GM10248 (cell line): ENCODE results near the gene IL32.

Experiments
- CTCF ChIA-PET: fragments of 300-600 bp; sonication (Branson Sonifier 250); formaldehyde crosslinking; extraction: SDS; loops from one replicate; lab custom pipeline; 2021; ENCODE audit warnings: antibody characterized with exemption; lab: Yijun Ruan, JAX
- POLR2A ChIA-PET: fragments of 350-650 bp; sonication (Branson Sonifier 250); formaldehyde crosslinking; extraction: SDS; loops from one replicate; lab custom pipeline; 2020; ENCODE audit warnings: antibody characterized with exemption; lab: Yijun Ruan, JAX
- DNase-seq: peaks from one replicate; pipeline ENCODE4 v3.0.0; 2012; ENCODE audit errors: extremely low spot score
- TF ChIP-seq, protein P1 (sequence below): IDR thresholded peaks from 2 replicates; pipeline ENCODE4 v1.5.1; 2012; ENCODE audit warnings: mild to moderate bottlenecking, low read depth; ENCODE audit errors: extremely low read depth, missing control alignments, control extremely low read depth

Gene IL32, protein sequence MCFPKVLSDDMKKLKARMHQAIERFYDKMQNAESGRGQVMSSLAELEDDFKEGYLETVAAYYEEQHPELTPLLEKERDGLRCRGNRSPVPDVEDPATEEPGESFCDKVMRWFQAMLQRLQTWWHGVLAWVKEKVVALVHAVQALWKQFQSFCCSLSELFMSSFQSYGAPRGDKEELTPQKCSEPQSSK

DNA sequence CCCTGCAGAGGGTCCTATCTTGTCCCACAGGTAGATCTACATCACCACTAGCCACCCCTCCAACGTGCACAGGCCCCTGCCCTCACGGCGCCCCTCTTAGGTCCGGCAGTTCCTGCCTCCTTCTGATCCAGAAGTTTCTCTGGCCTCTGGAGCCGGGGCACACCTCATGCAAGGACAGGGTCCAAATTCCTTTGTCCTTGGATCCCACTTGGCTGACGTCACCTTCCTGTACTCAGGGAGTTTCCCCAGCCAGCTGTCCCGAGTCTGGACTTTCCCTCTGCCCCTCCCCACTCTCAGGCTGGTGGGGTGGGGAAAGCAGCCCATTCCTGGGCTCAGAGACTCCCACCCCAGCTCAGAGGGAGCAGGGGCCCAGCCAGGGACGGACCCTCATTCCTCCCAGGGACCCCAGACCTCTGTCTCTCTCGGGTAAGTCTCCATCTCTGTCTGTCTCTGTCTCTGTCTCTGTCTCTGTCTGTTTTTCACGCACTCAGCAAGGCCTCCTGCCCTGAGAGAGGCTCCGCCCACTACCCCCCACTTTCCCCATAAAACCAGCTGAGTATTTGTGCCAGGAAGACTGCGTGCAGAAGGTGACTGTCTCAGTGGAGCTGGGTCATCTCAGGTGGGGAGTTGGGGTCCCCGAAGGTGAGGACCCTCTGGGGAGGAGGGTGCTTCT lies at the start of gene IL32:
IL32 (plus strand) TSS at position 572 of the 673 bp plus-strand sequence. CDS start 172 bp downstream, outside the sequence.
- ChIA-PET POLR2A (no interaction called here), CTCF (interaction anchor here (0.9 to 5.8 kb wide), 7 partner anchors 11 to 85 kb away, joined by 3 to 43 read pairs (median 4); no protein-coding TSS in a partner anchor)
- peak; percentile 72 for DNase-seq
- TF ChIP-seq, protein P1, sequence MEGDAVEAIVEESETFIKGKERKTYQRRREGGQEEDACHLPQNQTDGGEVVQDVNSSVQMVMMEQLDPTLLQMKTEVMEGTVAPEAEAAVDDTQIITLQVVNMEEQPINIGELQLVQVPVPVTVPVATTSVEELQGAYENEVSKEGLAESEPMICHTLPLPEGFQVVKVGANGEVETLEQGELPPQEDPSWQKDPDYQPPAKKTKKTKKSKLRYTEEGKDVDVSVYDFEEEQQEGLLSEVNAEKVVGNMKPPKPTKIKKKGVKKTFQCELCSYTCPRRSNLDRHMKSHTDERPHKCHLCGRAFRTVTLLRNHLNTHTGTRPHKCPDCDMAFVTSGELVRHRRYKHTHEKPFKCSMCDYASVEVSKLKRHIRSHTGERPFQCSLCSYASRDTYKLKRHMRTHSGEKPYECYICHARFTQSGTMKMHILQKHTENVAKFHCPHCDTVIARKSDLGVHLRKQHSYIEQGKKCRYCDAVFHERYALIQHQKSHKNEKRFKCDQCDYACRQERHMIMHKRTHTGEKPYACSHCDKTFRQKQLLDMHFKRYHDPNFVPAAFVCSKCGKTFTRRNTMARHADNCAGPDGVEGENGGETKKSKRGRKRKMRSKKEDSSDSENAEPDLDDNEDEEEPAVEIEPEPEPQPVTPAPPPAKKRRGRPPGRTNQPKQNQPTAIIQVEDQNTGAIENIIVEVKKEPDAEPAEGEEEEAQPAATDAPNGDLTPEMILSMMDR = no peak

DNA sequence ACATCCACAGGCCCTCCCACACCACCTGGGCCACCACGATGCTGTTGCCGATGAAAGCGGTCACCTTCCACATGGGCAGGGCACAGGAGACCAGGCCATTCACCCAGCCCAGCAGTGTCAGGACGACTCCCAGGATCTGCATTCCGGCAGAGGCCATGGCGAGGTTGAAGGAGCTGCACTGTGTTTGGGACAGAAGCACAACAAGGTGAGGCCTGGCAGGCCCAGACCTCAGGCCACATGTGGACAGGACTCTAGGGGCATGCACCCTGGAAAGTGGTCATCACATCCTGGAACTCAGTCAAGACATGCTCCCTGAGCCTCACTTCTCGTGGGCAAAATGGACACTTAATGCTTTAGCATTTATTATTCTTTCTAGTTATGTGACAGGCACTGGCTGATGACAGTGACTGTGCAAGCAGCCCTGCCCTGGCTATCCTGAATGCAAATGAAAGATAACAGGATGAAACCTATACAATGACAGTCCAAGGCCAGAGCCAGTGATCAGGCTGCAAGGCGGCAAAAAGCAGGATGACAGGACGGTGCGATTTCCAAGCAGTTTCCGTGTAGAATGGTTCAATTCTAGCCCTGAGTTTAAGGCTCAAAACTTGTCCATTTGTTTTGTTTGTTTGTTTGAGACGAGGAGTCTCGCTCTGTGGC lies 49.4 kb upstream of the IL32 start:
- TF ChIP-seq, protein P1 = no peak
- ChIA-PET CTCF (no interaction called here), POLR2A (no interaction called here)
- DNase-seq = no peak

- ChIA-PET CTCF (interaction anchor here (1.1 to 3.3 kb wide), 2 partner anchors 11 to 14 kb away, joined by 3 to 16 read pairs; no protein-coding TSS in a partner anchor), POLR2A (no interaction called here)
- TF ChIP-seq, protein P1 = no peak
- no peak for DNase-seq
Observed at GRCh38 chr16:3017344-3017743, 48.1 kb upstream of the IL32 start.

- DNase-seq = no peak
- ChIA-PET POLR2A (no interaction called here), CTCF (interaction anchor here (1.1 to 15.9 kb wide), 5 partner anchors 10 to 112 kb away, joined by 3 to 231 read pairs (median 16); no protein-coding TSS in a partner anchor)
- TF ChIP-seq, protein P1 = peak; percentile 21
Observed at GRCh38 chr16:3017794-3018506, 47.5 kb upstream of the IL32 start, which contains the start of gene CLDN6. Gene CLDN6 (minus strand): TSS chr16:3018183. CDS start chr16:3016021, 2,162 bp downstream.

DNA sequence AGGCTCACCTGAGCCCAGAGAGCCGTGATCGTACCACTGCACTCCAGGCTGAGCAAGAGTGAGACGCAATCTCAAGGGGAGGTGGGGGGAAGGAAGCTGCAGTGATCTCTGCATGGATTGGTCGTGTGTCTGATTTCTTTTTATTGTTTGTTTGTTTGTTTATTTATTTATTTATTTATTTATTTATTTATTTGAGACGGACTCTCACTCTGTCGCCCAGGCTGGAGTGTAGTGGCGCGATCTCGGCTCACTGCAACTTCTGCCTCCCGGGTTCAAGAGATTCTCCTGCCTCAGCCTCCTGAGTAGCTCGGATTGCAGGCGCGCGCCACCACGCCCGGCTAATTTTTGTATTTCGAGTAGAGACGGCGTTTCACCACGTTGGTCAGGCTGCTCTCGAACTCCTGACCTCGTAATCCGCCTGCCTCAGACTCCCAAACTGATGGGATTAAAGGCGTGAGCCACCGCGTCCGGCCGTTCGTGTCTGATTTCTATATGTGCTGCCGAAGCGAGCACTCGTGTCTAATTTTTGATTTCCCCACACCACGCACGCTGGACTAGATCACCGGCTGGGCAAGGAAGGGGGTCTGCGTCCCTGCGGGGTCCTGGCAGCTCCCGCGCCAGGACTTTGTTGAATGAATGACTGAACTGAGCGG lies 45.7 kb upstream of the IL32 start:
- no peak for DNase-seq
- ChIA-PET CTCF (interaction anchor here (1.1 to 15.9 kb wide), 7 partner anchors 8 to 93 kb away, joined by 3 to 231 read pairs (median 4); no protein-coding TSS in a partner anchor), POLR2A (interaction anchor here (0.6 to 1.2 kb wide), 2 partner anchors 29 to 74 kb away, joined by 3 read pairs; no protein-coding TSS in a partner anchor)
- TF ChIP-seq, protein P1 = no peak

DNA sequence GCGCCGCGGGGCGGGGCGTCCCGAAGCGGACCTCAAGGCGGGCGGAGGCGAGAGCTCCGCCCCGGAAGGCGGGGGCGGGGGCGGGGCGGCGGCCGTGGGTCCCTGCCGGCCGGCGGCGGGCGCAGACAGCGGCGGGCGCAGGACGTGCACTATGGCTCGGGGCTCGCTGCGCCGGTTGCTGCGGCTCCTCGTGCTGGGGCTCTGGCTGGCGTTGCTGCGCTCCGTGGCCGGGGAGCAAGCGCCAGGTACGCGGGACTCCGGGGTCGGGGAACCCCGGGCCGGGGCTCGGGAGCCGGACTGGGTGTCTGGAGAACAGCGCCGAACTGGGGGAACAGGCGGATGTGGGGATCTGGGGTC lies 45.2 kb upstream of the IL32 start, which contains the start of gene TNFRSF12A:
TNFRSF12A (plus strand) TSS at position 122 of the 357 bp plus-strand sequence; CDS start at position 152, 30 bp downstream.
- TF ChIP-seq, protein P1 = no peak
- peak; percentile 91 for DNase-seq
- CTCF ChIA-PET = interaction anchor here (1.2 to 15.9 kb wide), 5 partner anchors 8 to 93 kb away, joined by 3 to 231 read pairs (median 16); no protein-coding TSS in a partner anchor
- POLR2A ChIA-PET = interaction anchor here (0.6 to 1.2 kb wide), 2 partner anchors 28 to 74 kb away, joined by 3 read pairs; no protein-coding TSS in a partner anchor
